ENCODE data around the gene UGT2B10.

- no peak for TF ChIP-seq CTCF (IDR thresholded peaks at IDR 0.05; ENCODE audit: low read depth, low read length)
- TF ChIP-seq EZH2phosphoT487 (IDR thresholded peaks at IDR 0.05; ENCODE audit: low read depth): no peak
These were observed 50.0 kb downstream of the UGT2B10 start for GRCh38 chr4:68865760-68866159.
